Kidney epithelial cell (primary cell): ENCODE data around the gene CYP1A1. TPM values are rescaled to one million over a fixed set of nuclear protein-coding genes. Genes with fewer than 3 reads are reported as not detected.
"Not testable (repeated sequence)": the region's sequence is repeated elsewhere in the genome, so short reads cannot be mapped to it uniquely, and the experiment has no call there.

Experiments used
- DNase-seq: peaks from one replicate; pipeline ENCODE4 v3.0.0-alpha.2; 2010; ENCODE audit warnings: low read depth
- H3K27me3 ChIP-seq: 2 replicates; pipeline ENCODE4 v1.6.0; 2011; ENCODE audit warnings: low read length; ENCODE audit not compliant: control insufficient read depth, insufficient read depth
- H3K36me3 ChIP-seq: 2 replicates; pipeline ENCODE4 v1.5.1; 2011; ENCODE audit warnings: low read length; ENCODE audit not compliant: control insufficient read depth, insufficient read depth
- H3K4me3 ChIP-seq: 2 replicates; pipeline ENCODE4 v1.5.1; 2011; ENCODE audit warnings: low read depth, mild to moderate bottlenecking, control low read depth, low read length
- CTCF ChIP-seq: IDR thresholded peaks from 2 replicates; pipeline ENCODE4 v1.5.1; 2011; ENCODE audit warnings: mild to moderate bottlenecking, moderate library complexity, low read length, control low read depth, inconsistent platforms; ENCODE audit not compliant: insufficient read depth, poor library complexity, severe bottlenecking
- total RNA-seq: library from RNA; depleted of rRNA; stranded (reverse); fragments of >200 nt; gene quantifications from 2 replicates; pipeline ENCODE4 v1.2.3, GENCODE V29; 2015

The CYP1A1 gene
- total RNA-seq, 1 donor from 2014 or later, result 0.33 TPM

GRCh38 chr15:74748322-74748946 lies 23.1 kb upstream of the CYP1A1 start, which contains the start of gene CYP1A2:
CYP1A2 (plus strand) TSS chr15:74748845; CDS start chr15:74749739, 894 bp downstream.
- DNase-seq, result no peak

GRCh38 chr15:74746389-74746788 lies 21.1 kb upstream of the CYP1A1 start:
- no peak for DNase-seq
- H3K4me3 ChIP-seq, result no peak overlapping the region
- H3K36me3 ChIP-seq, result no peaks in the 10 kb centered on the region

More at GRCh38 chr15:74748322-74748946, 23.1 kb upstream of the CYP1A1 start, which contains the start of gene CYP1A2:
- no peaks in the 10 kb centered on the region for H3K27me3 ChIP-seq
- no peak for TF ChIP-seq CTCF
- no peak within 1 kb of the TSS for H3K4me3 ChIP-seq
- H3K36me3 ChIP-seq, result no peaks in the 10 kb centered on the region

GRCh38 chr15:74742422-74742821 lies 17.1 kb upstream of the CYP1A1 start:
- Histone ChIP-seq H3K27me3 (no peaks in the 10 kb centered on the region), H3K4me3 (no peak overlapping the region), H3K36me3 (no peaks in the 10 kb centered on the region)
- no peak for DNase-seq
- no peak for TF ChIP-seq CTCF

More at GRCh38 chr15:74746389-74746788, 21.1 kb upstream of the CYP1A1 start:
- TF ChIP-seq CTCF, result no peak
- H3K27me3 ChIP-seq, result no peaks in the 10 kb centered on the region

- H3K4me3 ChIP-seq, DNase-seq, H3K27me3 ChIP-seq, H3K36me3 ChIP-seq: not testable (repeated sequence)
These were observed 12.9 kb upstream of the CYP1A1 start for GRCh38 chr15:74738239-74738638.

- Histone ChIP-seq H3K36me3 (no peaks in the 10 kb centered on the region), H3K27me3 (peaks cover 13% of the 10 kb centered on the region), H3K4me3 (no peak overlapping the region)
- DNase-seq, result no peak
- no peak for TF ChIP-seq CTCF
These were observed 10.0 kb upstream of the CYP1A1 start for GRCh38 chr15:74735305-74735704.

- TF ChIP-seq CTCF, result no peak
- H3K36me3 ChIP-seq, result no peaks in the 10 kb centered on the region
- peaks cover 14% of the 10 kb centered on the region for H3K27me3 ChIP-seq
- no peak for DNase-seq
- H3K4me3 ChIP-seq, result no peak overlapping the region
These were observed 7.9 kb upstream of the CYP1A1 start for GRCh38 chr15:74733269-74733668.
